ENCODE results near the gene AHCYL2. TPM values are rescaled to one million over a fixed set of nuclear protein-coding genes. Genes with fewer than 3 reads are reported as not detected.

AHCYL2 gene
- total RNA-seq, 1 donor from 2014 or later = 19.9 TPM

DNA sequence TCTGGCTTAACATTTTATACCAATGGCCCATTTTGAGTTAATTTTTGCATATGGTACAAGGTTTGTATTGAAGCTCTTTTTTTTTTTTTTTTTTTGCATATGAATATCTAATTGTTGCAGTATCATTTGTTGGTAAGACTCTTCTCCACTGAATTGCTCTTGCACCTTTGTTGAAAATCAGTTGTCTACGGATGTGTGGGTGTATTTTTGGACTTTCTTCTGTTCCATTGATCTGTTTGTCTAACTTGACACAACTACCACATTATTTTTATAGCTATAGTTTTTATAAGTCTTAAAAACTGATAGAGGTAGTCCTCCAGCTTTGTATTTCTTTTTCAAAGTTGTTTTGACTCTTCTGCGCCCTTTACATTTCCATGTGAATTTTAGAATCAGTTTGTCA is 53.9 kb downstream of the AHCYL2 start:
- Mint-ChIP-seq H3K27me3 (ENCODE audit: unreplicated experiment) (peaks cover 1% of the 10 kb centered on the region), H3K4me3 (ENCODE audit: unreplicated experiment) (no peak overlapping the region), H3K4me1 (ENCODE audit: unreplicated experiment) (no peaks in the 10 kb centered on the region), H3K27ac (ENCODE audit: unreplicated experiment) (no peak overlapping the region), H3K36me3 (ENCODE audit: low read depth, unreplicated experiment) (peaks cover 9% of the 10 kb centered on the region), H3K9me3 (ENCODE audit: unreplicated experiment) (no peaks in the 10 kb centered on the region)
- no peak for DNase-seq (ENCODE audit: low spot score)
- TF ChIP-seq, protein P1, sequence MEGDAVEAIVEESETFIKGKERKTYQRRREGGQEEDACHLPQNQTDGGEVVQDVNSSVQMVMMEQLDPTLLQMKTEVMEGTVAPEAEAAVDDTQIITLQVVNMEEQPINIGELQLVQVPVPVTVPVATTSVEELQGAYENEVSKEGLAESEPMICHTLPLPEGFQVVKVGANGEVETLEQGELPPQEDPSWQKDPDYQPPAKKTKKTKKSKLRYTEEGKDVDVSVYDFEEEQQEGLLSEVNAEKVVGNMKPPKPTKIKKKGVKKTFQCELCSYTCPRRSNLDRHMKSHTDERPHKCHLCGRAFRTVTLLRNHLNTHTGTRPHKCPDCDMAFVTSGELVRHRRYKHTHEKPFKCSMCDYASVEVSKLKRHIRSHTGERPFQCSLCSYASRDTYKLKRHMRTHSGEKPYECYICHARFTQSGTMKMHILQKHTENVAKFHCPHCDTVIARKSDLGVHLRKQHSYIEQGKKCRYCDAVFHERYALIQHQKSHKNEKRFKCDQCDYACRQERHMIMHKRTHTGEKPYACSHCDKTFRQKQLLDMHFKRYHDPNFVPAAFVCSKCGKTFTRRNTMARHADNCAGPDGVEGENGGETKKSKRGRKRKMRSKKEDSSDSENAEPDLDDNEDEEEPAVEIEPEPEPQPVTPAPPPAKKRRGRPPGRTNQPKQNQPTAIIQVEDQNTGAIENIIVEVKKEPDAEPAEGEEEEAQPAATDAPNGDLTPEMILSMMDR (IDR thresholded peaks at IDR 0.05; ENCODE audit: unreplicated experiment) = no peak

DNA sequence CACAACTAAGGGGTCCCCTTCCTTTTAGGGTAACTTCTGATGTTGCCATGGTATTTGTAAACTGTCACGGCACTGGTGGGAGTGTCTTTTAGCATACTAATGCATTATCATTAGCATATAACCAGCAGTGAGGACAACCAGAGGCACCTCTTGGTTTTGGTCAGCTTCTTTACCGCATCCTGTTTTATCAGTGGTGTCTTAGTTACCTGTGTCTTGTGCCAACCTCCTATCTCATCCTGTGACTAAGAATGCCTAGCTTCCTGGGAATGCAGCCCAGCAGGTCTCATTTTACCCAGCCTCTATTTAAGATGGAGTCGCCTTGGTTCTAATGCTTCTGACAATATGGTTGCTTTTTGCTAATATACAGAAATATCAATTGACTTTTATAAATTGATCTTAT is 54.9 kb downstream of the AHCYL2 start:
- H3K27ac Mint-ChIP-seq (ENCODE audit: unreplicated experiment) = no peak overlapping the region
- TF ChIP-seq, protein P1 (IDR thresholded peaks at IDR 0.05; ENCODE audit: unreplicated experiment) = no peak
- H3K36me3 Mint-ChIP-seq (ENCODE audit: low read depth, unreplicated experiment) = no peaks in the 10 kb centered on the region
- no peak for DNase-seq (ENCODE audit: low spot score)
- H3K9me3 Mint-ChIP-seq (ENCODE audit: unreplicated experiment) = no peaks in the 10 kb centered on the region
- peaks cover 3% of the 10 kb centered on the region for H3K4me1 Mint-ChIP-seq (ENCODE audit: unreplicated experiment)
- H3K4me3 Mint-ChIP-seq (ENCODE audit: unreplicated experiment) = no peak overlapping the region
- no peaks in the 10 kb centered on the region for H3K27me3 Mint-ChIP-seq (ENCODE audit: unreplicated experiment)

DNA sequence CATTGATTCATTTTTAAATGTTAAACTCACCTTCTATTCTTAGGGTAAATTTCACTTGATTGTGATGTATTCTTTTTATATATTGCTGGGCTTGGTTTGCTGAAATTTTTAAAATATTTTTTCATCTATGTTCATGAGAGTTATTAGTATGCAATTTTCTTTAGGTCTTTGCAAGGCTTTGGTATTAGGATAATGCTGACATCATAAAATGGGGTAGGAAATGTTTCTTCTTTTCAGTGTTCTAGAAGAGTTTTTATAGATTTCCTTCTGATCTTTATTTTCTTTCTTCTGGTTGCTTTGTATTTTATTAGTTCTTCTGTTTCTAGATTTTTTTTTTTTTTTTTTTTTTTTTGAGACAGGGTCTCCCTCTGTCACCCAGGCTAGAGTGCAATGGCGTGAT is 56.3 kb downstream of the AHCYL2 start:
- H3K36me3 Mint-ChIP-seq (ENCODE audit: low read depth, unreplicated experiment) = no peaks in the 10 kb centered on the region
- H3K4me1 Mint-ChIP-seq (ENCODE audit: unreplicated experiment) = peaks cover 3% of the 10 kb centered on the region

GRCh38 chr7:129282865-129283264 is 58.0 kb downstream of the AHCYL2 start:
- DNase-seq (ENCODE audit: low spot score) = no peak
- no peak overlapping the region for H3K27ac Mint-ChIP-seq (ENCODE audit: unreplicated experiment)
- H3K4me1 Mint-ChIP-seq (ENCODE audit: unreplicated experiment) = peaks cover 3% of the 10 kb centered on the region
- H3K36me3 Mint-ChIP-seq (ENCODE audit: low read depth, unreplicated experiment) = no peaks in the 10 kb centered on the region
- H3K9me3 Mint-ChIP-seq (ENCODE audit: unreplicated experiment) = no peaks in the 10 kb centered on the region
- no peak overlapping the region for H3K4me3 Mint-ChIP-seq (ENCODE audit: unreplicated experiment)
- no peaks in the 10 kb centered on the region for H3K27me3 Mint-ChIP-seq (ENCODE audit: unreplicated experiment)
- TF ChIP-seq, protein P1 (IDR thresholded peaks at IDR 0.05; ENCODE audit: unreplicated experiment) = no peak

More for the DNA sequence above, 56.3 kb downstream of the AHCYL2 start:
- TF ChIP-seq, protein P1 (IDR thresholded peaks at IDR 0.05; ENCODE audit: unreplicated experiment) = no peak
- no peak overlapping the region for H3K4me3 Mint-ChIP-seq (ENCODE audit: unreplicated experiment)
- no peak overlapping the region for H3K27ac Mint-ChIP-seq (ENCODE audit: unreplicated experiment)
- no peak for DNase-seq (ENCODE audit: low spot score)
- no peaks in the 10 kb centered on the region for H3K27me3 Mint-ChIP-seq (ENCODE audit: unreplicated experiment)
- H3K9me3 Mint-ChIP-seq (ENCODE audit: unreplicated experiment) = no peaks in the 10 kb centered on the region

- Mint-ChIP-seq H3K4me1 (ENCODE audit: unreplicated experiment) (peaks cover 3% of the 10 kb centered on the region), H3K27ac (ENCODE audit: unreplicated experiment) (no peak overlapping the region), H3K36me3 (ENCODE audit: low read depth, unreplicated experiment) (no peaks in the 10 kb centered on the region), H3K4me3 (ENCODE audit: unreplicated experiment) (no peak overlapping the region), H3K9me3 (ENCODE audit: unreplicated experiment) (no peaks in the 10 kb centered on the region), H3K27me3 (ENCODE audit: unreplicated experiment) (no peaks in the 10 kb centered on the region)
- TF ChIP-seq, protein P1 (IDR thresholded peaks at IDR 0.05; ENCODE audit: unreplicated experiment) = no peak
- no peak for DNase-seq (ENCODE audit: low spot score)
These were observed 59.1 kb downstream of the AHCYL2 start for GRCh38 chr7:129283936-129284335.

All from endothelial cell (in vitro differentiated cells).